Sigmoid colon (tissue), 7 donors: ENCODE measurements around the gene AP1G1. TPM values are rescaled to one million over a fixed set of nuclear protein-coding genes. Genes with fewer than 3 reads are reported as not detected.
"Not testable (repeated sequence)": the region's sequence is repeated elsewhere in the genome, so short reads cannot be mapped to it uniquely, and the experiment has no call there.

Experiments used
- DNase-seq: peaks from one replicate; pipeline ENCODE4 v3.0.0-alpha.2; 2019
- H3K27ac ChIP-seq, 4 donors: fragments of 200-600 bp; sonication (generic); one replicate each; pipeline ENCODE4 v1.5.1; 2016 to 2019; ENCODE audit warnings: mild to moderate bottlenecking in 1 of 4
- H3K27me3 ChIP-seq, 3 donors: fragments of 200-600 bp; sonication (generic); one replicate each; pipeline ENCODE4 v1.5.1; 2019; ENCODE audit warnings: mild to moderate bottlenecking in 1 of 3
- H3K36me3 ChIP-seq, 4 donors: fragments of 200-600 bp; sonication (generic); one replicate each; pipeline ENCODE4 v1.5.1; 2016 to 2019
- H3K4me1 ChIP-seq, 4 donors: fragments of 200-600 bp; sonication (generic); one replicate each; pipeline ENCODE4 v1.5.1; 2017 to 2019
- H3K4me3 ChIP-seq, 4 donors: fragments of 200-600 bp; sonication (generic); one replicate each; pipeline ENCODE4 v1.5.1; 2017 to 2019; ENCODE audit warnings: mild to moderate bottlenecking in 2 of 4, moderate library complexity in 1 of 4
- H3K9me3 ChIP-seq, 4 donors: fragments of 200-600 bp in 3 of 4; sonication (generic) in 3 of 4; one replicate each; pipeline versions ENCODE4 v1.5.1 to v1.6.1; 2013 to 2019
- CTCF ChIP-seq, 4 experiments: fragments of 450-650 bp in 3 of 4; fragments of 200-600 bp in 1 of 4; IDR thresholded peaks; one replicate each; pipeline ENCODE4 v1.5.1; 2016 to 2019; ENCODE audit warnings: antibody characterized with exemption in 4 of 4, mild to moderate bottlenecking in 3 of 4, moderate library complexity in 2 of 4
- EP300 ChIP-seq, 4 donors: sonication (generic); formaldehyde crosslinking; IDR thresholded peaks; one replicate each; pipeline ENCODE4 v1.6.1; 2017; ENCODE audit warnings: antibody characterized with exemption in 4 of 4
- POLR2A ChIP-seq, 2 donors: fragments of 450-650 bp; IDR thresholded peaks; one replicate each; pipeline ENCODE4 v1.6.1; 2016; ENCODE audit warnings: antibody characterized with exemption in 2 of 2, mild to moderate bottlenecking in 2 of 2, moderate library complexity in 2 of 2
- POLR2AphosphoS5 ChIP-seq, 4 donors: sonication (generic); formaldehyde crosslinking; IDR thresholded peaks; one replicate each; pipeline ENCODE4 v1.6.1; 2017; ENCODE audit warnings: antibody characterized with exemption in 4 of 4
- whole genome bisulfite sequencing, 2 donors: extraction: QIAGEN DNeasy Blood & Tissue Kit; methylation state at CpG; one replicate each; pipeline ENCODE4 v1.1.7; 2013; 5-methylcytosine and 5-hydroxymethylcytosine counted together
- intact Hi-C: fragments of 100-400 bp; cut with DNase I; formaldehyde crosslinking; loops from one replicate; pipeline ENCODE4 v1.15.1; 2023
- polyA plus RNA-seq, 3 donors: library from polyadenylated mRNA; stranded (reverse); fragments of 200-250 nt; gene quantifications; one replicate each; pipeline ENCODE4 v1.2.3, GENCODE V29; 2013
- total RNA-seq, 4 donors: library from RNA; depleted of rRNA; stranded (reverse); fragments of >200 nt; gene quantifications; one replicate each; pipeline ENCODE4 v1.1.0, GENCODE V29; 2016
- donor health status: healthy with polysubstance abuse.
- donor health status: Bipolar disorder and iron deficiency.
- donor health status: healthy.

AP1G1 gene
- total and polyA plus RNA-seq, 7 donors, result 12.6 to 57.3 (median 34.9) TPM

- H3K27me3 ChIP-seq, result no peaks in the 10 kb centered on the region
- H3K4me3 ChIP-seq, result no peak overlapping the region
- H3K36me3 ChIP-seq, result peaks cover 0 to 22% (median 0%) of the 10 kb centered on the region in 4 donors
- no peaks in the 10 kb centered on the region for H3K9me3 ChIP-seq
- TF ChIP-seq EP300 (IDR thresholded peaks at IDR 0.05) (no peak), POLR2AphosphoS5 (IDR thresholded peaks at IDR 0.05) (no peak), POLR2A (IDR thresholded peaks at IDR 0.05) (no peak)
- intact Hi-C loops, result loop anchor here (10.0 kb wide), 1 partner anchor 170 kb away; no protein-coding TSS in a partner anchor
- DNase-seq, result no peak
- H3K27ac ChIP-seq, result no peak overlapping the region
- WGBS, 2 donors, result 51 to 60% methylated on average over 1 of the region's 1 CpG
- peaks cover 0 to 45% (median 23%) of the 10 kb centered on the region in 4 donors for H3K4me1 ChIP-seq
Measured at GRCh38 chr16:71794943-71795342, 13.7 kb downstream of the AP1G1 start.

- Histone ChIP-seq H3K27me3 (no peaks in the 10 kb centered on the region), H3K27ac (no peak overlapping the region), H3K9me3 (no peaks in the 10 kb centered on the region), H3K36me3 (peaks cover 0 to 15% (median 1%) of the 10 kb centered on the region in 4 donors), H3K4me3 (no peak overlapping the region), H3K4me1 (peaks cover 0 to 45% (median 23%) of the 10 kb centered on the region in 4 donors)
- no peak for TF ChIP-seq POLR2AphosphoS5 (IDR thresholded peaks at IDR 0.05)
- no peak for TF ChIP-seq CTCF (IDR thresholded peaks at IDR 0.05)
- no peak for TF ChIP-seq POLR2A (IDR thresholded peaks at IDR 0.05)
- TF ChIP-seq EP300 (IDR thresholded peaks at IDR 0.05), result no peak
- DNase-seq, result no peak
- 83 to 85% methylated on average over 1 of the region's 1 CpG for WGBS, 2 donors
- intact Hi-C loops, result loop anchor here (10.0 kb wide), 1 partner anchor 171 kb away; no protein-coding TSS in a partner anchor
Measured at GRCh38 chr16:71794018-71794417, 14.6 kb downstream of the AP1G1 start.

GRCh38 chr16:71792176-71792575, 16.5 kb downstream of the AP1G1 start:
- Histone ChIP-seq H3K4me1 (peaks cover 0 to 45% (median 23%) of the 10 kb centered on the region in 4 donors), H3K27me3 (no peaks in the 10 kb centered on the region), H3K4me3 (no peak overlapping the region), H3K9me3 (no peaks in the 10 kb centered on the region), H3K36me3 (peaks cover 0 to 24% (median 11%) of the 10 kb centered on the region in 4 donors), H3K27ac (no peak overlapping the region)
- WGBS, 2 donors, result 76 to 91% methylated on average over 3 of the region's 3 CpGs
- TF ChIP-seq CTCF (IDR thresholded peaks at IDR 0.05) (no peak), EP300 (IDR thresholded peaks at IDR 0.05) (no peak), POLR2AphosphoS5 (IDR thresholded peaks at IDR 0.05) (no peak), POLR2A (IDR thresholded peaks at IDR 0.05) (no peak)
- intact Hi-C loops, result loop anchor here (10.0 kb wide), 1 partner anchor 173 kb away; no protein-coding TSS in a partner anchor
- DNase-seq, result no peak

- intact Hi-C loops, result loop anchor here (10.0 kb wide), 1 partner anchor 174 kb away; no protein-coding TSS in a partner anchor
- H3K27ac ChIP-seq, H3K27me3 ChIP-seq, H3K4me3 ChIP-seq, H3K9me3 ChIP-seq, DNase-seq: not testable (repeated sequence)
- Histone ChIP-seq H3K4me1 (peaks cover 0 to 28% (median 10%) of the 10 kb centered on the region in 4 donors), H3K36me3 (peaks cover 0 to 27% (median 11%) of the 10 kb centered on the region in 4 donors)
- 92 to 93% methylated on average over 3 of the region's 3 CpGs for WGBS, 2 donors
Measured at GRCh38 chr16:71790329-71790728, 18.3 kb downstream of the AP1G1 start.

GRCh38 chr16:71789136-71789535, 19.5 kb downstream of the AP1G1 start:
- no peak overlapping the region for H3K4me3 ChIP-seq
- intact Hi-C loops, result no loop called here
- no peaks in the 10 kb centered on the region for H3K27me3 ChIP-seq
- 93% methylated on average over 8 of the region's 8 CpGs for WGBS, 2 donors
- H3K4me1 ChIP-seq, result peaks cover 0 to 21% (median 5%) of the 10 kb centered on the region in 4 donors
- H3K9me3 ChIP-seq, result no peaks in the 10 kb centered on the region
- no peak overlapping the region for H3K27ac ChIP-seq
- no peak for TF ChIP-seq POLR2AphosphoS5 (IDR thresholded peaks at IDR 0.05)
- TF ChIP-seq EP300 (IDR thresholded peaks at IDR 0.05), result no peak
- TF ChIP-seq CTCF (IDR thresholded peaks at IDR 0.05), result no peak
- TF ChIP-seq POLR2A (IDR thresholded peaks at IDR 0.05), result no peak
- H3K36me3 ChIP-seq, result peaks cover 0 to 36% (median 11%) of the 10 kb centered on the region in 4 donors
- DNase-seq, result no peak

GRCh38 chr16:71788578-71788977, 20.1 kb downstream of the AP1G1 start:
- 96 to 98% methylated on average over 2 of the region's 2 CpGs for WGBS, 2 donors

GRCh38 chr16:71785143-71785542, 23.5 kb downstream of the AP1G1 start:
- H3K27ac ChIP-seq, DNase-seq, H3K9me3 ChIP-seq, intact Hi-C loops, H3K27me3 ChIP-seq, H3K4me3 ChIP-seq: not testable (repeated sequence)
- Histone ChIP-seq H3K4me1 (peaks cover 0 to 28% (median 11%) of the 10 kb centered on the region in 4 donors), H3K36me3 (peaks cover 0 to 36% (median 11%) of the 10 kb centered on the region in 4 donors)
- 88 to 98% methylated on average over 3 of the region's 3 CpGs for WGBS, 2 donors

More at GRCh38 chr16:71788578-71788977, 20.1 kb downstream of the AP1G1 start:
- DNase-seq, result no peak
- Histone ChIP-seq H3K27me3 (no peaks in the 10 kb centered on the region), H3K9me3 (no peaks in the 10 kb centered on the region), H3K4me3 (no peak overlapping the region), H3K27ac (no peak overlapping the region), H3K36me3 (peaks cover 0 to 36% (median 11%) of the 10 kb centered on the region in 4 donors), H3K4me1 (peaks cover 0 to 24% (median 3%) of the 10 kb centered on the region in 4 donors)
- intact Hi-C loops, result no loop called here
- no peak for TF ChIP-seq POLR2A (IDR thresholded peaks at IDR 0.05)
- no peak for TF ChIP-seq POLR2AphosphoS5 (IDR thresholded peaks at IDR 0.05)
- TF ChIP-seq CTCF (IDR thresholded peaks at IDR 0.05), result no peak
- no peak for TF ChIP-seq EP300 (IDR thresholded peaks at IDR 0.05)
